ENCODE measurements around the gene CTU2. TPM values are rescaled to one million over a fixed set of nuclear protein-coding genes. Genes with fewer than 3 reads are reported as not detected.

CTU2 gene
- total and polyA plus RNA-seq, 9 of the 15 experiments (the other 6 are each of a cell fraction or from before 2014, with no cell fraction given), result 1.3 to 105 (median 23.2) TPM

GRCh38 chr16:88753191-88753590, 46.9 kb downstream of the CTU2 start:
- no peak overlapping the region for H3K4me3 ChIP-seq
- peaks cover 87% of the 10 kb centered on the region; the same call in 2 of the 3 replicates for H3K36me3 ChIP-seq (ENCODE audit: control insufficient read depth, insufficient read depth, low read length)
- peaks cover 12% of the 10 kb centered on the region for H3K9me1 ChIP-seq (ENCODE audit: control insufficient read depth, insufficient read depth, low read length)
- CTCF ChIA-PET (ENCODE audit: low intra/inter-chr PET ratio), result no interaction called here
- H3K4me2 ChIP-seq (ENCODE audit: insufficient read depth, low read length), result no peak overlapping the region
- no TSS peak for BruUV-seq (replicated peaks)
- WGBS (ENCODE audit: insufficient coverage, low coverage, missing lambda C conversion rate), result 71% methylated on average over 7 of the region's 13 CpGs
- peaks cover 82% of the 10 kb centered on the region for H3K79me2 ChIP-seq (ENCODE audit: control insufficient read depth, insufficient read depth, low read length)
- H4K20me1 ChIP-seq (replicated peaks; ENCODE audit: control insufficient read depth, insufficient read depth, low read length), result peaks cover 43% of the 10 kb centered on the region
- TF ChIP-seq CBFA2T3 (IDR thresholded peaks at IDR 0.05), result no peak
- TF ChIP-seq FOXK2 (conservative IDR thresholded peaks at IDR 0.05 in 1 of 2, IDR thresholded peaks at IDR 0.05 in 1 of 2; ENCODE audit: low read depth in 2 of 2), result no peak
- peak overlapping the region in 1 of 2 experiments; percentile 84; a peak in 1 of 4 replicates for H3K9ac ChIP-seq (ENCODE audit: insufficient read depth in 1 of 2, low read depth in 2 of 2, low read length in 2 of 2)
- in situ Hi-C loops (cut with MboI), result no loop called here
- peaks cover 0 to 79% of the 10 kb centered on the region in 2 experiments; a peak in 3 of 5 replicates for H3K4me1 ChIP-seq (replicated peaks in 1 of 2; ENCODE audit: control insufficient read depth in 2 of 2, insufficient read depth in 2 of 2, low read length in 2 of 2)
- intact Hi-C loops (cut with micrococcal nuclease), result no loop called here
- no peak overlapping the region for H3K27ac ChIP-seq (ENCODE audit: extremely low read depth, low read depth, low read length)
- FAIRE-seq (no peak), ATAC-seq (no peak), DNase-seq (ENCODE audit: extremely low read depth in 1 of 4, low spot score in 3 of 4) (no peak)
- POLR2A ChIA-PET, result interaction anchor here (0.6 to 8.9 kb wide), 4 partner anchors 10 to 87 kb away, joined by 3 to 102 read pairs (median 8); no protein-coding TSS in a partner anchor
- H3K27me3 ChIP-seq (ENCODE audit: control insufficient read depth in 2 of 2, insufficient read depth in 2 of 2, low read length in 2 of 2), result no peaks in the 10 kb centered on the region
- no peak overlapping the region for H2AFZ ChIP-seq (ENCODE audit: low read depth, low read length)
- no peaks in the 10 kb centered on the region for H3K9me3 ChIP-seq (replicated peaks; ENCODE audit: control insufficient read depth, insufficient read depth, low read depth, low read length)

GRCh38 chr16:88753602-88754001, 47.3 kb downstream of the CTU2 start:
- Histone ChIP-seq H3K27ac (ENCODE audit: extremely low read depth, low read depth, low read length) (no peak overlapping the region), H3K4me2 (ENCODE audit: insufficient read depth, low read length) (no peak overlapping the region), H3K27me3 (ENCODE audit: control insufficient read depth in 2 of 2, insufficient read depth in 2 of 2, low read length in 2 of 2) (no peaks in the 10 kb centered on the region), H3K9ac (ENCODE audit: insufficient read depth in 1 of 2, low read depth in 2 of 2, low read length in 2 of 2) (peak overlapping the region in 1 of 2 experiments; percentile 84; a peak in 2 of 4 replicates), H3K9me1 (ENCODE audit: control insufficient read depth, insufficient read depth, low read length) (peaks cover 15% of the 10 kb centered on the region), H3K79me2 (ENCODE audit: control insufficient read depth, insufficient read depth, low read length) (peaks cover 82% of the 10 kb centered on the region), H3K4me3 (no peak overlapping the region), H3K4me1 (replicated peaks in 1 of 2; ENCODE audit: control insufficient read depth in 2 of 2, insufficient read depth in 2 of 2, low read length in 2 of 2) (peaks cover 0 to 79% of the 10 kb centered on the region in 2 experiments; a peak in 3 of 5 replicates), H3K36me3 (ENCODE audit: control insufficient read depth, insufficient read depth, low read length) (peaks cover 87% of the 10 kb centered on the region; the same call in 2 of the 3 replicates), H4K20me1 (replicated peaks; ENCODE audit: control insufficient read depth, insufficient read depth, low read length) (peaks cover 47% of the 10 kb centered on the region), H2AFZ (ENCODE audit: low read depth, low read length) (no peak overlapping the region), H3K9me3 (replicated peaks; ENCODE audit: control insufficient read depth, insufficient read depth, low read depth, low read length) (no peaks in the 10 kb centered on the region)
- DNase-seq (ENCODE audit: extremely low read depth in 1 of 4, low spot score in 3 of 4), result no peak
- TF ChIP-seq TBP (optimal IDR thresholded peaks at IDR 0.05; ENCODE audit: low read depth, low read length) (no peak), BCOR (IDR thresholded peaks at IDR 0.05) (0 out of 2 replicates have a peak, but pooled peaks have one; percentile 18), ZFP36 (IDR thresholded peaks at IDR 0.05; ENCODE audit: low read depth, low read length, partially characterized antibody) (peak; percentile 97), POLR2G (IDR thresholded peaks at IDR 0.05; ENCODE audit: low read depth, low read length) (peak; percentile 23; the same call in 1 of the 2 replicates)
- intact Hi-C loops (cut with micrococcal nuclease), result no loop called here
- POLR2A ChIA-PET, result interaction anchor here (0.6 to 8.9 kb wide), 5 partner anchors 10 to 508 kb away, joined by 3 to 102 read pairs (median 4); no protein-coding TSS in a partner anchor
- ATAC-seq, result no peak
- FAIRE-seq, result no peak
- WGBS (ENCODE audit: insufficient coverage, low coverage, missing lambda C conversion rate), result 88% methylated on average over 11 of the region's 11 CpGs
- in situ Hi-C loops (cut with MboI), result no loop called here
- BruUV-seq (replicated peaks), result no TSS peak
- CTCF ChIA-PET (ENCODE audit: low intra/inter-chr PET ratio), result interaction anchor here (0.6 kb wide), 1 partner anchor 17 kb away, joined by 4 read pairs; no protein-coding TSS in a partner anchor
